ENCODE measurements around the gene GBP7. TPM values are rescaled to one million over a fixed set of nuclear protein-coding genes. Genes with fewer than 3 reads are reported as not detected.
"Not testable (repeated sequence)": the region's sequence is repeated elsewhere in the genome, so short reads cannot be mapped to it uniquely, and the experiment has no call there.

Gene GBP7, protein sequence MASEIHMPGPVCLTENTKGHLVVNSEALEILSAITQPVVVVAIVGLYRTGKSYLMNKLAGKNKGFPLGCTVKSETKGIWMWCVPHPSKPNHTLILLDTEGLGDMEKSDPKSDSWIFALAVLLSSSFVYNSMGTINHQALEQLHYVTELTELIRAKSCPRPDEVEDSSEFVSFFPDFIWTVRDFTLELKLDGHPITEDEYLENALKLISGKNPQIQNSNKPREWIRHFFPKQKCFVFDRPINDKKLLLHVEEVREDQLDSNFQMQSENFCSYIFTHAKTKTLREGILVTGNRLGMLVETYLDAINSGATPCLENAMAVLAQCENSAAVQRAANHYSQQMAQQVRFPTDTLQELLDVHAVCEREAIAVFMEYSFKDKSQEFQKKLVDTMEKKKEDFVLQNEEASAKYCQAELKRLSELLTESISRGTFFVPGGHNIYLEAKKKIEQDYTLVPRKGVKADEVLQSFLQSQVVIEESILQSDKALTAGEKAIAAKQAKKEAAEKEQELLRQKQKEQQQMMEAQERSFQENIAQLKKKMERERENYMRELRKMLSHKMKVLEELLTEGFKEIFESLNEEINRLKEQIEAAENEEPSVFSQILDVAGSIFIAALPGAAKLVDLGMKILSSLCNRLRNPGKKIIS
- total RNA-seq: under 1 TPM in 1 of 6 donors, not detected in 5; 0.34 TPM

- TF ChIP-seq CTCF (IDR thresholded peaks at IDR 0.05) (no peak), EP300 (IDR thresholded peaks at IDR 0.05) (no peak), POLR2A (IDR thresholded peaks at IDR 0.05) (no peak), POLR2AphosphoS5 (IDR thresholded peaks at IDR 0.05) (no peak)
- no peaks in the 10 kb centered on the region for H3K27me3 ChIP-seq
- H3K36me3 ChIP-seq: no peaks in the 10 kb centered on the region
- no peaks in the 10 kb centered on the region for H3K4me1 ChIP-seq
- DNase-seq (no peak), ATAC-seq (ENCODE audit: low FRiP score in 2 of 2) (no peak)
- no peak within 1 kb of the TSS for H3K4me3 ChIP-seq
- no peaks in the 10 kb centered on the region for H3K9me3 ChIP-seq
- peak within 1 kb of the TSS in 1 of 4 donors; percentile 6 for H3K27ac ChIP-seq
These were observed at the start of gene GBP7 for GRCh38 chr1:89175601-89176256. TSS of gene GBP7 (minus strand) at chr1:89176003. CDS start at chr1:89171935, 4,068 bp downstream.

DNA sequence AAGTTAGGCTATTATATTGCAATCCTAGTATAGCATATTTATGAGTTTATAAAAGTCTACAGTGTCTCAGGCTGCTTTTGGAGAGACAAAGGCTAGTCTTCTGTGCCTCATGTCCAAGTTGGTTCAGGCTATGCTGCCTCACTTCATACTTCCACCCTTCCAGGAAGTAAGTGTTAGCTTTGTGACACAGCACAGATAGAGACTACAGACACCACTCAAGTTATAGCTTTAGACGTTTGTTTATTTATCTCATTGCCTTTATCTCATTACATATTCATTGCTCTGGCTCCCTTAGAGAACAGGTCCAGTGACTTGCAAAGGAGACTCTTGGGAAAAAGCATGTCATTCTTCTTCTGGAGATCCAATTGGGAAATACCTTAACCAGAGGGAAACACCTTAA is 45.5 kb upstream of the GBP7 start:
- Histone ChIP-seq H3K4me1 (no peaks in the 10 kb centered on the region), H3K4me3 (no peak overlapping the region), H3K27ac (no peak overlapping the region), H3K9me3 (peaks cover 0 to 9% (median 0%) of the 10 kb centered on the region in 4 donors), H3K36me3 (no peaks in the 10 kb centered on the region), H3K27me3 (no peaks in the 10 kb centered on the region)
- TF ChIP-seq EP300 (IDR thresholded peaks at IDR 0.05) (no peak), POLR2A (IDR thresholded peaks at IDR 0.05) (no peak), POLR2AphosphoS5 (IDR thresholded peaks at IDR 0.05) (no peak), CTCF (IDR thresholded peaks at IDR 0.05) (no peak)
- DNase-seq (no peak), ATAC-seq (ENCODE audit: low FRiP score in 2 of 2) (no peak)
- 35 to 44% methylated on average over 1 of the region's 1 CpG for whole genome bisulfite sequencing, 2 donors

GRCh38 chr1:89219851-89220250 is 44.0 kb upstream of the GBP7 start:
- not testable (repeated sequence) for H3K27ac ChIP-seq; H3K9me3 ChIP-seq; H3K36me3 ChIP-seq; H3K4me1 ChIP-seq; H3K27me3 ChIP-seq; DNase-seq; ATAC-seq (ENCODE audit: low FRiP score in 2 of 2); H3K4me3 ChIP-seq

- H3K9me3 ChIP-seq; ATAC-seq (ENCODE audit: low FRiP score in 2 of 2); H3K27me3 ChIP-seq; H3K27ac ChIP-seq; DNase-seq; H3K4me1 ChIP-seq; H3K4me3 ChIP-seq; H3K36me3 ChIP-seq: not testable (repeated sequence)
- WGBS, 2 donors: 89 to 90% methylated on average over 3 of the region's 3 CpGs
These were observed 43.1 kb upstream of the GBP7 start for GRCh38 chr1:89218941-89219340.

DNA sequence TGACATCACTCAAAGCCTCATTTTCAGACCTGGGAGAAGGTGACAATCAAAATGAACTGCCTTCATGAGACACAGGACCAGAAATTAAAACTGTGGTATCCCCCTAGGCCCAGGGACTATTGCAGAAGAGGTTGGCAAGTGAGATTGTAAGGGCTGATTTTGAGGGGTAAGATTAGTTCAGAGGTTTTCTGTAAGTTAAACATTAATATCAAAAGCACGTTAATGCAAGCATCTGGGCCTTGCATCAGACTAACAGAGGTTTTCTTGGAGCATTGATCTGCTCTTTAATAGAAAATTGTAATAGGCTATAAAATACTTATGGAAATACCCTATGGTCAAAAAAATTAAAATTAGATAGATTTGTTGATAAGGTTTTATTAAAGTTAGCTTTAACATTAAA is 37.5 kb upstream of the GBP7 start:
- no peak for ATAC-seq (ENCODE audit: low FRiP score in 2 of 2)
- Histone ChIP-seq H3K4me1 (no peaks in the 10 kb centered on the region), H3K36me3 (no peaks in the 10 kb centered on the region), H3K27me3 (no peaks in the 10 kb centered on the region), H3K9me3 (no peaks in the 10 kb centered on the region), H3K4me3 (no peak overlapping the region), H3K27ac (no peak overlapping the region)
- no peak for DNase-seq
- TF ChIP-seq CTCF (IDR thresholded peaks at IDR 0.05): no peak
- no peak for TF ChIP-seq POLR2A (IDR thresholded peaks at IDR 0.05)
- no peak for TF ChIP-seq POLR2AphosphoS5 (IDR thresholded peaks at IDR 0.05)
- TF ChIP-seq EP300 (IDR thresholded peaks at IDR 0.05): no peak
- 72 to 76% methylated on average over 1 of the region's 1 CpG for WGBS, 2 donors
